HepG2 (cell line): ENCODE results near the gene WNT5B.

ENCODE experiments used
- DNMT3B ChIP-seq: conservative IDR thresholded peaks from 2 replicates; pipeline ENCODE4 v1.6.1; 2016; ENCODE audit warnings: missing biosample characterization, control low read depth
- GABPA ChIP-seq, 2 experiments: IDR thresholded peaks; 2 replicates each; pipeline ENCODE4 v1.6.1; 2011 to 2016; ENCODE audit warnings: low read depth in 2 of 2, low read length in 1 of 2, missing biosample characterization in 1 of 2, missing genetic modification characterization in 1 of 2
- MEIS2 ChIP-seq: sonication (generic); formaldehyde crosslinking; IDR thresholded peaks from 2 replicates; pipeline ENCODE4 v1.9.0; 2021; ENCODE audit warnings: mild to moderate bottlenecking, missing genetic modification reagents
- POLR2A ChIP-seq, 2 experiments: IDR thresholded peaks; 2 replicates each; pipeline ENCODE4 v1.6.1; 2011; ENCODE audit warnings: low read depth in 2 of 2, low read length in 2 of 2, mild to moderate bottlenecking in 1 of 2, moderate library complexity in 1 of 2; ENCODE audit not compliant: insufficient read depth in 1 of 2
- RBM22 ChIP-seq: fragments of 200-400 bp; formaldehyde crosslinking; optimal IDR thresholded peaks from 2 replicates; pipeline ENCODE3; 2017; ENCODE audit warnings: mild to moderate bottlenecking, low read length, moderate library complexity
- RFX3 ChIP-seq: IDR thresholded peaks from 2 replicates; pipeline ENCODE4 v1.6.1; 2016; ENCODE audit warnings: missing biosample characterization, missing genetic modification reagents
- ZBTB21 ChIP-seq: sonication (generic); formaldehyde crosslinking; IDR thresholded peaks from 2 replicates; pipeline ENCODE4 v1.4.0; 2020; ENCODE audit warnings: missing genetic modification reagents
- ZFX ChIP-seq: sonication (generic); formaldehyde crosslinking; IDR thresholded peaks from 2 replicates; pipeline ENCODE4 v1.4.0; 2020; ENCODE audit warnings: mild to moderate bottlenecking, low read depth, missing genetic modification reagents, moderate library complexity
- ZNF660 ChIP-seq: sonication (generic); formaldehyde crosslinking; IDR thresholded peaks from 2 replicates; pipeline ENCODE4 v1.5.1; 2020; ENCODE audit warnings: mild to moderate bottlenecking, low read depth, missing genetic modification reagents, borderline replicate concordance
- TF ChIP-seq, protein P1 (sequence below): sonication (generic); formaldehyde crosslinking; IDR thresholded peaks from 2 replicates; pipeline ENCODE4 v1.8.0; 2022; ENCODE audit warnings: mild to moderate bottlenecking, missing genetic modification reagents
- TF ChIP-seq, protein P2 (sequence below): sonication (generic); formaldehyde crosslinking; IDR thresholded peaks from 2 replicates; pipeline ENCODE4 v1.5.0; 2020; ENCODE audit warnings: mild to moderate bottlenecking, missing genetic modification reagents, moderate library complexity
- TF ChIP-seq, protein P3 (sequence below): IDR thresholded peaks from 2 replicates; pipeline ENCODE4 v1.6.1; 2016

DNA sequence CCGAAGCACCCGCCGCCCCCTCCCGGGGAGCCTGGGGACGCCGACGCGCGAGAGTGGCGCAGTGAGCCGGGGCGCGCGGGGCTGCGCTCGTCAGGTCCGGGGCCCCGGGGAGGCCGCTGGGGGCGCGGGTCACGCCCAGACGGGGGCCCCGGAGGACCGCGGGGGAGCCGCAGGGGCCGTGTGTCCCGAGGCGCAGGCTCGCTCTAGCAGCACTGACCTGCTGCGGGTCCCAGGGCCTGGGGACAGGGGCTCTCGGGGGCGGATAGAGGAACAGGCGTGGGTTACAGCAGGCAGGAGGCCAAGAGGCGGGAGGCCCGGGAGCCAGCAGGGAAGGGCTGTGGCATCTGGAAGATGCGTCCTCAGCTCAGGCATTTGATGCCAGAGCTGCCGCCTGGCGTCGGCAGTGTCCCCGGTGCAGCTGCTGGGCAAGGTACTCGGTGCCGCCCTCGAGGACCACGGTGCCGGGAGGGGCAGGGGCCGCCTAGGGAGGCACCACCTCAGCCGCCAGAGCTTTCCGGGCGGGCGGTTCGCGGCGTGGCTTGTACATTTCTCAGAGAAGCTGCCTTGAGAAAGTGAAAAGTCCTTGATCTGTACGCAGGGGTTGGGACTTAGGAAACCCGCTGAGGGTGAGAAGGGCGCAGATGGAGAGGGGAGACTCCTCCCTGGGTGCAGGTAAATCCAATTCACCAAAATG, 1.2 kb downstream of the WNT5B start:
- TF ChIP-seq, protein P1, sequence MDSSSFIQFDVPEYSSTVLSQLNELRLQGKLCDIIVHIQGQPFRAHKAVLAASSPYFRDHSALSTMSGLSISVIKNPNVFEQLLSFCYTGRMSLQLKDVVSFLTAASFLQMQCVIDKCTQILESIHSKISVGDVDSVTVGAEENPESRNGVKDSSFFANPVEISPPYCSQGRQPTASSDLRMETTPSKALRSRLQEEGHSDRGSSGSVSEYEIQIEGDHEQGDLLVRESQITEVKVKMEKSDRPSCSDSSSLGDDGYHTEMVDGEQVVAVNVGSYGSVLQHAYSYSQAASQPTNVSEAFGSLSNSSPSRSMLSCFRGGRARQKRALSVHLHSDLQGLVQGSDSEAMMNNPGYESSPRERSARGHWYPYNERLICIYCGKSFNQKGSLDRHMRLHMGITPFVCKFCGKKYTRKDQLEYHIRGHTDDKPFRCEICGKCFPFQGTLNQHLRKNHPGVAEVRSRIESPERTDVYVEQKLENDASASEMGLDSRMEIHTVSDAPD (CRISPR knock-in tag) = no peak
- TF ChIP-seq, protein P2, sequence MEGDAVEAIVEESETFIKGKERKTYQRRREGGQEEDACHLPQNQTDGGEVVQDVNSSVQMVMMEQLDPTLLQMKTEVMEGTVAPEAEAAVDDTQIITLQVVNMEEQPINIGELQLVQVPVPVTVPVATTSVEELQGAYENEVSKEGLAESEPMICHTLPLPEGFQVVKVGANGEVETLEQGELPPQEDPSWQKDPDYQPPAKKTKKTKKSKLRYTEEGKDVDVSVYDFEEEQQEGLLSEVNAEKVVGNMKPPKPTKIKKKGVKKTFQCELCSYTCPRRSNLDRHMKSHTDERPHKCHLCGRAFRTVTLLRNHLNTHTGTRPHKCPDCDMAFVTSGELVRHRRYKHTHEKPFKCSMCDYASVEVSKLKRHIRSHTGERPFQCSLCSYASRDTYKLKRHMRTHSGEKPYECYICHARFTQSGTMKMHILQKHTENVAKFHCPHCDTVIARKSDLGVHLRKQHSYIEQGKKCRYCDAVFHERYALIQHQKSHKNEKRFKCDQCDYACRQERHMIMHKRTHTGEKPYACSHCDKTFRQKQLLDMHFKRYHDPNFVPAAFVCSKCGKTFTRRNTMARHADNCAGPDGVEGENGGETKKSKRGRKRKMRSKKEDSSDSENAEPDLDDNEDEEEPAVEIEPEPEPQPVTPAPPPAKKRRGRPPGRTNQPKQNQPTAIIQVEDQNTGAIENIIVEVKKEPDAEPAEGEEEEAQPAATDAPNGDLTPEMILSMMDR (CRISPR knock-in tag) = no peak
- TF ChIP-seq RBM22 = no peak
- TF ChIP-seq MEIS2 (CRISPR knock-in tag) = no peak
- no peak for TF ChIP-seq ZNF660 (CRISPR knock-in tag)
- TF ChIP-seq RFX3 (CRISPR knock-in tag) = no peak
- TF ChIP-seq POLR2A (IDR thresholded peaks at IDR 0.05; ENCODE audit: insufficient read depth in 1 of 2, low read depth in 2 of 2, low read length in 2 of 2) = no peak
- no peak for TF ChIP-seq ZBTB21 (CRISPR knock-in tag)
- no peak for TF ChIP-seq GABPA (IDR thresholded peaks at IDR 0.05; ENCODE audit: low read depth, low read length)
- no peak for TF ChIP-seq GABPA (CRISPR knock-in tag; IDR thresholded peaks at IDR 0.05; ENCODE audit: low read depth)
- TF ChIP-seq, protein P3, sequence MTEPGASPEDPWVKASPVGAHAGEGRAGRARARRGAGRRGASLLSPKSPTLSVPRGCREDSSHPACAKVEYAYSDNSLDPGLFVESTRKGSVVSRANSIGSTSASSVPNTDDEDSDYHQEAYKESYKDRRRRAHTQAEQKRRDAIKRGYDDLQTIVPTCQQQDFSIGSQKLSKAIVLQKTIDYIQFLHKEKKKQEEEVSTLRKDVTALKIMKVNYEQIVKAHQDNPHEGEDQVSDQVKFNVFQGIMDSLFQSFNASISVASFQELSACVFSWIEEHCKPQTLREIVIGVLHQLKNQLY (CRISPR knock-in tag) = no peak
- no peak for TF ChIP-seq ZFX (CRISPR knock-in tag)
- TF ChIP-seq DNMT3B (CRISPR knock-in tag) = no peak
